DMS 273 (cell line): ENCODE measurements around the gene ARHGEF2.
A peak's percentile ranks its signal among the peaks of the same experiment; 100 is the strongest.
"Not testable (repeated sequence)": the region's sequence is repeated elsewhere in the genome, so short reads cannot be mapped to it uniquely, and the experiment has no call there.

Experiments used
- DNase-seq: peaks from one replicate; lab custom pipeline; 2025; ENCODE audit not compliant: unreplicated experiment; lab: John Stamatoyannopoulos, UW

The ARHGEF2 gene

GRCh38 chr1:155944444-155944799 lies 33.9 kb downstream of the ARHGEF2 start:
- DNase-seq: peak; percentile 48

- no peak for DNase-seq
Measured at GRCh38 chr1:155942578-155943141, 35.7 kb downstream of the ARHGEF2 start.

GRCh38 chr1:155941845-155942531 lies 36.4 kb downstream of the ARHGEF2 start:
- DNase-seq: no peak

GRCh38 chr1:155940993-155941844 lies 37.1 kb downstream of the ARHGEF2 start, which contains the start of gene RXFP4:
Gene RXFP4 (plus strand): TSS chr1:155941638. CDS start chr1:155941710, 72 bp downstream.
- DNase-seq: peak; percentile 65

GRCh38 chr1:155940482-155940992 lies 37.8 kb downstream of the ARHGEF2 start:
- peak; percentile 82 for DNase-seq

GRCh38 chr1:155938220-155938627 lies 40.1 kb downstream of the ARHGEF2 start:
- peak; percentile 91 for DNase-seq

- peak; percentile 77 for DNase-seq
Measured at GRCh38 chr1:155934936-155935590, 43.3 kb downstream of the ARHGEF2 start.

GRCh38 chr1:155934097-155934935 lies 44.0 kb downstream of the ARHGEF2 start, which contains the start of gene KHDC4:
Gene KHDC4 (minus strand): TSS chr1:155934413. CDS start chr1:155934373, 40 bp downstream.
- peak; percentile 99 for DNase-seq

- DNase-seq: peak; percentile 56
Measured at GRCh38 chr1:155933591-155934096, 44.7 kb downstream of the ARHGEF2 start.

- no peak for DNase-seq
Measured at GRCh38 chr1:155932487-155932886, 45.9 kb downstream of the ARHGEF2 start.

GRCh38 chr1:155932081-155932480 lies 46.3 kb downstream of the ARHGEF2 start:
- no peak for DNase-seq

GRCh38 chr1:155931332-155932038 lies 46.9 kb downstream of the ARHGEF2 start:
- DNase-seq: no peak

- DNase-seq: not testable (repeated sequence)
Measured at GRCh38 chr1:155930725-155931124, 47.6 kb downstream of the ARHGEF2 start.

GRCh38 chr1:155929057-155929456 lies 49.3 kb downstream of the ARHGEF2 start:
- DNase-seq: no peak

- DNase-seq: no peak
Measured at GRCh38 chr1:155925506-155925905, 52.8 kb downstream of the ARHGEF2 start.

GRCh38 chr1:155920717-155921116 lies 57.6 kb downstream of the ARHGEF2 start:
- DNase-seq: no peak

- no peak for DNase-seq
Measured at GRCh38 chr1:155919801-155920200, 58.5 kb downstream of the ARHGEF2 start.

- no peak for DNase-seq
Measured at GRCh38 chr1:155918660-155919059, 59.7 kb downstream of the ARHGEF2 start.
